HepG2 (cell line): ENCODE results near the gene TPM1.

Experiments used
- EZH2 ChIP-seq: conservative IDR thresholded peaks from 2 replicates; pipeline ENCODE4 v1.6.1; 2012; ENCODE audit warnings: mild to moderate bottlenecking, low read depth, low read length, moderate library complexity
- HMG20A ChIP-seq: IDR thresholded peaks from 2 replicates; pipeline ENCODE4 v1.6.1; 2016; ENCODE audit warnings: borderline replicate concordance
- NPAS2 ChIP-seq: sonication (generic); formaldehyde crosslinking; IDR thresholded peaks from 2 replicates; pipeline ENCODE4 v1.8.0; 2022; ENCODE audit warnings: mild to moderate bottlenecking, missing genetic modification reagents, borderline replicate concordance
- POLR2A ChIP-seq, 2 experiments: IDR thresholded peaks; 2 replicates each; pipeline ENCODE4 v1.6.1; 2011; ENCODE audit warnings: low read depth in 2 of 2, low read length in 2 of 2, mild to moderate bottlenecking in 1 of 2, moderate library complexity in 1 of 2; ENCODE audit not compliant: insufficient read depth in 1 of 2
- TBP ChIP-seq: sonication (generic); formaldehyde crosslinking; IDR thresholded peaks from 2 replicates; pipeline ENCODE4 v1.5.0; 2020; ENCODE audit warnings: missing genetic modification reagents
- USF2 ChIP-seq, 2 experiments: sonication (generic) in 1 of 2; formaldehyde crosslinking in 1 of 2; IDR thresholded peaks; 2 replicates each; pipeline versions ENCODE4 v1.5.1 to v1.6.1; 2011 to 2020; ENCODE audit warnings: borderline replicate concordance in 1 of 2, low read depth in 1 of 2, low read length in 1 of 2, mild to moderate bottlenecking in 1 of 2, missing genetic modification reagents in 1 of 2, moderate library complexity in 1 of 2
- ZHX1 ChIP-seq: sonication (generic); formaldehyde crosslinking; IDR thresholded peaks from 2 replicates; pipeline ENCODE4 v1.8.1; 2022; ENCODE audit warnings: low read depth, mild to moderate bottlenecking, missing genetic modification reagents
- ZMYM4 ChIP-seq: sonication (generic); formaldehyde crosslinking; IDR thresholded peaks from 2 replicates; pipeline ENCODE4 v1.8.1; 2023; ENCODE audit warnings: mild to moderate bottlenecking, missing genetic modification reagents
- ZNF274 ChIP-seq: sonication (generic); formaldehyde crosslinking; IDR thresholded peaks from 2 replicates; pipeline ENCODE4 v1.5.1; 2020; ENCODE audit warnings: mild to moderate bottlenecking, missing genetic modification reagents
- ZNF292 ChIP-seq: sonication (generic); formaldehyde crosslinking; IDR thresholded peaks from 2 replicates; pipeline ENCODE4 v1.8.1; 2022; ENCODE audit warnings: mild to moderate bottlenecking, low read depth, missing genetic modification reagents, borderline replicate concordance
- ZNF407 ChIP-seq: sonication (generic); formaldehyde crosslinking; IDR thresholded peaks from one replicate; pipeline ENCODE4 v1.5.1; 2020; ENCODE audit warnings: mild to moderate bottlenecking, missing genetic modification reagents; ENCODE audit errors: not compliant biosample characterization
- ZSCAN30 ChIP-seq: sonication (generic); formaldehyde crosslinking; IDR thresholded peaks from 2 replicates; pipeline ENCODE4 v1.5.0; 2020; ENCODE audit warnings: mild to moderate bottlenecking, missing genetic modification reagents
- TF ChIP-seq, protein P1 (sequence below): sonication (generic); formaldehyde crosslinking; IDR thresholded peaks from 2 replicates; pipeline ENCODE4 v1.5.0; 2020; ENCODE audit warnings: mild to moderate bottlenecking, missing genetic modification reagents, moderate library complexity

- TF ChIP-seq EZH2 (no peak), TBP (no peak), ZNF407 (CRISPR knock-in tag) (peak; percentile 18), ZHX1 (CRISPR knock-in tag) (no peak), ZNF274 (peak; percentile 43; the same call in 1 of the 2 replicates), ZSCAN30 (no peak), HMG20A (CRISPR knock-in tag) (peak; percentile 88), ZMYM4 (peak; percentile 74), USF2 (IDR thresholded peaks at IDR 0.05; ENCODE audit: low read depth, low read length) (no peak), USF2 (CRISPR knock-in tag; IDR thresholded peaks at IDR 0.05; ENCODE audit: borderline replicate concordance) (no peak), NPAS2 (no peak), ZNF292 (peak; percentile 47; the same call in 1 of the 2 replicates), POLR2A (IDR thresholded peaks at IDR 0.05; ENCODE audit: insufficient read depth in 1 of 2, low read depth in 2 of 2, low read length in 2 of 2) (no peak)
- TF ChIP-seq, protein P1, sequence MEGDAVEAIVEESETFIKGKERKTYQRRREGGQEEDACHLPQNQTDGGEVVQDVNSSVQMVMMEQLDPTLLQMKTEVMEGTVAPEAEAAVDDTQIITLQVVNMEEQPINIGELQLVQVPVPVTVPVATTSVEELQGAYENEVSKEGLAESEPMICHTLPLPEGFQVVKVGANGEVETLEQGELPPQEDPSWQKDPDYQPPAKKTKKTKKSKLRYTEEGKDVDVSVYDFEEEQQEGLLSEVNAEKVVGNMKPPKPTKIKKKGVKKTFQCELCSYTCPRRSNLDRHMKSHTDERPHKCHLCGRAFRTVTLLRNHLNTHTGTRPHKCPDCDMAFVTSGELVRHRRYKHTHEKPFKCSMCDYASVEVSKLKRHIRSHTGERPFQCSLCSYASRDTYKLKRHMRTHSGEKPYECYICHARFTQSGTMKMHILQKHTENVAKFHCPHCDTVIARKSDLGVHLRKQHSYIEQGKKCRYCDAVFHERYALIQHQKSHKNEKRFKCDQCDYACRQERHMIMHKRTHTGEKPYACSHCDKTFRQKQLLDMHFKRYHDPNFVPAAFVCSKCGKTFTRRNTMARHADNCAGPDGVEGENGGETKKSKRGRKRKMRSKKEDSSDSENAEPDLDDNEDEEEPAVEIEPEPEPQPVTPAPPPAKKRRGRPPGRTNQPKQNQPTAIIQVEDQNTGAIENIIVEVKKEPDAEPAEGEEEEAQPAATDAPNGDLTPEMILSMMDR (CRISPR knock-in tag), result no peak
Observed at GRCh38 chr15:63107895-63108546, 65.5 kb downstream of the TPM1 start.
